ENCODE data around the gene GCA. TPM values are rescaled to one million over a fixed set of nuclear protein-coding genes. Genes with fewer than 3 reads are reported as not detected.

GCA gene
- total RNA-seq, 4 donors from 2014 or later, result 32.4 to 55.6 (median 46.7) TPM

- no peak for TF ChIP-seq CTCF (IDR thresholded peaks at IDR 0.05)
- ATAC-seq (ENCODE audit: low FRiP score), result no peak
- no peak for DNase-seq (ENCODE audit: low spot score)
Measured at GRCh38 chr2:162343492-162343823, 474 bp upstream of the GCA start.

GRCh38 chr2:162344617-162344950 lies 652 bp downstream of the GCA start:
- ATAC-seq (ENCODE audit: low FRiP score) (peak; percentile 6), DNase-seq (ENCODE audit: low spot score) (no peak)
- TF ChIP-seq CTCF (IDR thresholded peaks at IDR 0.05), result no peak

- no peak for TF ChIP-seq CTCF (IDR thresholded peaks at IDR 0.05)
- ATAC-seq (ENCODE audit: low FRiP score), result no peak
Measured at GRCh38 chr2:162365392-162365791, 21.5 kb downstream of the GCA start.

GRCh38 chr2:162368494-162368893 lies 24.6 kb downstream of the GCA start:
- TF ChIP-seq CTCF (IDR thresholded peaks at IDR 0.05), result no peak
- ATAC-seq (ENCODE audit: low FRiP score), result no peak
- no peak for DNase-seq (ENCODE audit: low spot score)

More at GRCh38 chr2:162365392-162365791, 21.5 kb downstream of the GCA start:
- DNase-seq (ENCODE audit: low spot score), result no peak

- DNase-seq (ENCODE audit: low spot score) (no peak), ATAC-seq (ENCODE audit: low FRiP score) (no peak)
- no peak for TF ChIP-seq CTCF (IDR thresholded peaks at IDR 0.05)
Measured at GRCh38 chr2:162369551-162369950, 25.6 kb downstream of the GCA start.

- ATAC-seq (ENCODE audit: low FRiP score) (no peak), DNase-seq (ENCODE audit: low spot score) (no peak)
- TF ChIP-seq CTCF (IDR thresholded peaks at IDR 0.05), result no peak
Measured at GRCh38 chr2:162370931-162371330, 27.0 kb downstream of the GCA start.

- DNase-seq (ENCODE audit: low spot score), result no peak
- TF ChIP-seq CTCF (IDR thresholded peaks at IDR 0.05), result no peak
- ATAC-seq (ENCODE audit: low FRiP score), result no peak
Measured at GRCh38 chr2:162372818-162373217, 28.9 kb downstream of the GCA start.
